Activated T-cell treated with anti-CD3 and anti-CD28 coated beads for 1 hour (primary cell): ENCODE measurements around the gene HGS.

Experiments used
- DNase-seq: peaks from one replicate; pipeline ENCODE4 v3.0.0-alpha.2; 2020; ENCODE audit warnings: low read depth

HGS gene

GRCh38 chr17:81683584-81684441 lies at the start of gene HGS, which contains the start of gene ARL16:
Gene HGS (plus strand): TSS chr17:81684011. CDS start chr17:81684067, 56 bp downstream.
Gene ARL16 (minus strand): TSS chr17:81683797. CDS start chr17:81683753, 44 bp downstream.
- DNase-seq, result peak; percentile 96

GRCh38 chr17:81635431-81635830 lies 48.4 kb upstream of the HGS start:
- no peak for DNase-seq

- DNase-seq, result no peak
These were observed 47.8 kb upstream of the HGS start for GRCh38 chr17:81635973-81636504.

GRCh38 chr17:81636505-81637288 lies 47.1 kb upstream of the HGS start, which contains the start of the genes NPLOC4 and TSPAN10:
Gene NPLOC4 (minus strand): TSS chr17:81637112. CDS start chr17:81636930, 182 bp downstream.
Gene TSPAN10 (plus strand): TSS chr17:81637196. CDS start chr17:81642413, 5,217 bp downstream.
- peak; percentile 83 for DNase-seq

- DNase-seq, result no peak
These were observed 45.1 kb upstream of the HGS start for GRCh38 chr17:81638683-81639082.

GRCh38 chr17:81640011-81640410 lies 43.8 kb upstream of the HGS start:
- DNase-seq, result no peak

GRCh38 chr17:81641825-81642489 lies 41.9 kb upstream of the HGS start:
- DNase-seq, result no peak

GRCh38 chr17:81644496-81644895 lies 39.3 kb upstream of the HGS start:
- no peak for DNase-seq

GRCh38 chr17:81644976-81645952 lies 38.5 kb upstream of the HGS start:
- no peak for DNase-seq

- DNase-seq, result no peak
These were observed 36.8 kb upstream of the HGS start for GRCh38 chr17:81646869-81647600.

- no peak for DNase-seq
These were observed 36.2 kb upstream of the HGS start for GRCh38 chr17:81647640-81648012.

GRCh38 chr17:81648013-81648706 lies 35.7 kb upstream of the HGS start:
- DNase-seq, result no peak

- no peak for DNase-seq
These were observed 35.1 kb upstream of the HGS start for GRCh38 chr17:81648707-81649085.

GRCh38 chr17:81650951-81651350 lies 32.9 kb upstream of the HGS start:
- no peak for DNase-seq

- no peak for DNase-seq
These were observed 32.1 kb upstream of the HGS start for GRCh38 chr17:81651692-81652091.

- no peak for DNase-seq
These were observed 30.7 kb upstream of the HGS start for GRCh38 chr17:81652906-81653771.

- DNase-seq, result no peak
These were observed 28.3 kb upstream of the HGS start for GRCh38 chr17:81655378-81656117.
